ENCODE results near the gene MKKS.

DNA sequence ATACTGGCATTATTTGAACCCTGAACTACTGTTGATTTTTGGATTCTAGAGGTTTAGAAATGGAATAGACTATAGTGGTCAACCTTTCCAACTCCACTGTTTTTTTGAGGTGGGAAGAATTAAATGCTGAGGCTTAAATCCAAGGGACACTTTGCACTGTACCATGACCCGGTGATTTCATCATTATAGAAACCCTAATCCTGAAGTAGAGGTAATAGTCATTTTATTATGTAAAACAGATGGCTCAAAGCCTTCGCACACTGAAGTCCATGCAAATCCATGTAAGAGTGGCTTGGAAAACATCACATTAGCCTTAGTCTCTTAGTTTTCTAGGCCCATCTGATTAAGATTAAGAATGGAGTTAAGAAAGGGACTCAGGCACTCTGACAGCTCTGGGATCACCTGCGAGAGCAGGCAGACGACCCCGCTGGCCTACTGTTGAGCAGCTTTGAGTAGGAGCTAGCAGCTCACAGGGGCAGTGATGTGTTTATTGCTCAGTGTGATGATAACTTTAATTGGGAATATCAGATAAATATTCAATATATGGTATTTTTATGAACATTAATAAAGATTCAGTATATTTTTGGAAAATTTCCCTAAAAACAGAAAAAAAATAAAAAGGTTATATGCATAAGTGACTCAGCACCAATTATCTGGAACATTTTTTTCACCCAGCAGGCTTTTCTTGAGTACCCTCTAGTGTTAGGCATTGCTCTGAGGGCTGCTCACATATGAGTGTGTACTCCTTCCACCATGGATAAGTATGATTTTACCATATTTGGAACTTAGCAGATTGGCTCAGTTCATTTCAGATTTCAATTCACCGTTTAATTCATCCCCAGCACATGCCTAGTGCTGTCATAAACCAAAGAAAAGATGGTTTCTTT is 14.5 kb upstream of the MKKS start:
- TF ChIP-seq RELA (IDR thresholded peaks at IDR 0.05; ENCODE audit: borderline replicate concordance, partially characterized antibody) (no peak), SUPT20H (IDR thresholded peaks at IDR 0.05; ENCODE audit: borderline replicate concordance, control insufficient read depth, low read depth, low read length) (no peak)

Measured in GM12878 (cell line).